Heart left ventricle (tissue), 16 donors: Measurements from ENCODE around the gene FUBP3. TPM values are rescaled to one million over a fixed set of nuclear protein-coding genes. Genes with fewer than 3 reads are reported as not detected.

Experiments
- ATAC-seq, 4 donors: fragments of 200-7000 bp; cut with Tn5 transposase; one replicate each; pipeline ENCODE4 v1.9.1; 2020 to 2022; ENCODE audit warnings: moderate library complexity in 4 of 4, mild to moderate bottlenecking in 3 of 4, moderate number of reproducible peaks in 1 of 4
- DNase-seq, 5 donors: peaks; one replicate each; pipeline ENCODE4 v3.0.0-alpha.2; 2020
- H3K27ac ChIP-seq, 12 donors: fragments of 200-600 bp; sonication (generic) in 4 of 12; one replicate each; pipeline versions ENCODE4 v1.5.0 to v1.8.0; 2016 to 2022; ENCODE audit warnings: mild to moderate bottlenecking in 2 of 12
- H3K27me3 ChIP-seq, 9 donors: fragments of 200-600 bp; sonication (generic) in 2 of 9; one replicate each; pipeline versions ENCODE4 v1.5.1 to v1.8.0; 2016 to 2022; ENCODE audit warnings: mild to moderate bottlenecking in 3 of 9
- H3K36me3 ChIP-seq, 9 donors: fragments of 200-600 bp; sonication (generic) in 2 of 9; one replicate each; pipeline versions ENCODE4 v1.5.0 to v1.8.0; 2018 to 2022; ENCODE audit warnings: mild to moderate bottlenecking in 2 of 9
- H3K4me1 ChIP-seq, 12 donors: fragments of 200-600 bp; sonication (generic) in 4 of 12; one replicate each; pipeline versions ENCODE4 v1.5.0 to v1.8.0; 2016 to 2022; ENCODE audit warnings: mild to moderate bottlenecking in 3 of 12
- H3K4me3 ChIP-seq, 12 donors: fragments of 200-600 bp; sonication (generic) in 4 of 12; one replicate each; pipeline versions ENCODE4 v1.5.0 to v1.8.0; 2017 to 2022; ENCODE audit warnings: mild to moderate bottlenecking in 9 of 12, moderate library complexity in 4 of 12
- H3K9me3 ChIP-seq, 12 donors: fragments of 200-600 bp; sonication (generic) in 4 of 12; one replicate each; pipeline versions ENCODE4 v1.5.0 to v1.8.0; 2016 to 2022; ENCODE audit warnings: mild to moderate bottlenecking in 1 of 12
- POLR2A ChIP-seq, 2 donors: fragments of 450-650 bp; IDR thresholded peaks; one replicate each; pipeline ENCODE4 v1.6.1; 2017; ENCODE audit warnings: antibody characterized with exemption in 2 of 2, mild to moderate bottlenecking in 2 of 2, moderate library complexity in 2 of 2
- WGBS, 4 donors: extraction: QIAGEN DNeasy Blood & Tissue Kit in 2 of 4; methylation state at CpG; one replicate each; pipeline versions ENCODE4 v1.1.5 to v1.1.7; 2013 to 2018; 5-methylcytosine and 5-hydroxymethylcytosine counted together
- intact Hi-C, 10 donors: fragments of 100-400 bp; cut with DNase I; formaldehyde crosslinking; loops; one replicate each; pipeline versions ENCODE4 v1.11.1 to v1.14.2; 2022
- long read RNA-seq, 3 donors: library from polyadenylated mRNA; unstranded; transcript quantifications; one replicate each; pipeline ENCODE4 v2.0.0, GENCODE V29; 2020 to 2021
- polyA plus RNA-seq, 2 donors: library from polyadenylated mRNA; stranded (reverse); fragments of 200-250 nt; gene quantifications; one replicate each; pipeline ENCODE4 v1.2.3, GENCODE V29; 2013
- total RNA-seq, 9 donors: library from RNA; depleted of rRNA in 2 of 9; stranded (reverse); fragments of >200 nt in 2 of 9; fragmentation: NEBNext Ultra II Directional in 3 of 9; extraction: Animal tissue kit (Norgen Biotek cat#: 25700) in 3 of 9; gene quantifications; one replicate each; pipeline versions ENCODE4 v1.1.0 to v1.2.4, GENCODE V29; 2016 to 2023
- TF ChIP-seq, protein P1 (sequence below), 12 donors: fragments of 200-600 bp; sonication (generic) in 4 of 12; IDR thresholded peaks; one replicate each; pipeline versions ENCODE4 v1.5.0 to v1.8.0; 2018 to 2022; ENCODE audit warnings: antibody characterized with exemption in 12 of 12, mild to moderate bottlenecking in 5 of 12
- donor health status: ischemic (EF 13 %, LVEDD 7.1; RV severe dilation, severe dysfunction).
- donor health status: healthy with polysubstance abuse.
- donor health status: DM: no; HTN: yes; CAD: no.
- donor health status: DM: no; HTN: no; CAD: no.
- donor health status: ischemic (EF 25% LVEDD 6.9; RV normal size, moderate dysfunction).
- donor health status: ischemic (EF 25% LVEDD 5.7; RV mildly dilated, moderate dysfunction).
- donor health status: healthy.
- donor health status: DM: yes; HTN: yes; CAD: no.
- donor health status: ischemic (EF 35%, LVEDD 5.7; RV mildly dilated, moderate dysfunction).
- donor health status: nonischemic (EF 11% LVEDD 7.7; RV severe dilation, severe dysfunction).
- donor health status: DM: yes; HTN: yes; CAD: no.
- donor health status: PGD.
- donor health status: ischemic (EF 29% LVEDD 5.4; RV normal size, mild dysfunction).
- donor health status: nonischemic (EF 23%, LVEDD 6.1; RV moderate dilation, normal function).

FUBP3 gene, protein sequence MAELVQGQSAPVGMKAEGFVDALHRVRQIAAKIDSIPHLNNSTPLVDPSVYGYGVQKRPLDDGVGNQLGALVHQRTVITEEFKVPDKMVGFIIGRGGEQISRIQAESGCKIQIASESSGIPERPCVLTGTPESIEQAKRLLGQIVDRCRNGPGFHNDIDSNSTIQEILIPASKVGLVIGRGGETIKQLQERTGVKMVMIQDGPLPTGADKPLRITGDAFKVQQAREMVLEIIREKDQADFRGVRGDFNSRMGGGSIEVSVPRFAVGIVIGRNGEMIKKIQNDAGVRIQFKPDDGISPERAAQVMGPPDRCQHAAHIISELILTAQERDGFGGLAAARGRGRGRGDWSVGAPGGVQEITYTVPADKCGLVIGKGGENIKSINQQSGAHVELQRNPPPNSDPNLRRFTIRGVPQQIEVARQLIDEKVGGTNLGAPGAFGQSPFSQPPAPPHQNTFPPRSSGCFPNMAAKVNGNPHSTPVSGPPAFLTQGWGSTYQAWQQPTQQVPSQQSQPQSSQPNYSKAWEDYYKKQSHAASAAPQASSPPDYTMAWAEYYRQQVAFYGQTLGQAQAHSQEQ
- total RNA-seq (10 to 100 TPM; 17.5 to 39.5 (median 28.9) TPM), polyA plus RNA-seq (10 to 100 TPM; 14.4 to 20.5 TPM)
- long read RNA-seq, donor 1, transcript FUBP3-201 (19 exons, 3,124 nt) = major isoform, 9 of 43 reads
- long read RNA-seq, donor 1, partial matches to known transcripts = 17 of 43 reads
- long read RNA-seq, donor 1, other reads (novel, unspliced or antisense) = 16 of 43 reads
- long read RNA-seq, donor 2, transcript FUBP3-201 (19 exons, 3,124 nt) = major isoform, 16 of 47 reads
- long read RNA-seq, donor 2, partial matches to known transcripts = 7 of 47 reads
- long read RNA-seq, donor 2, other reads (novel, unspliced or antisense) = 22 of 47 reads
- long read RNA-seq, donor 3, transcript FUBP3-201 (19 exons, 3,124 nt) = major isoform, 25 of 55 reads
- long read RNA-seq, donor 3, partial matches to known transcripts = 12 of 55 reads
- long read RNA-seq, donor 3, other reads (novel, unspliced or antisense) = 17 of 55 reads

DNA sequence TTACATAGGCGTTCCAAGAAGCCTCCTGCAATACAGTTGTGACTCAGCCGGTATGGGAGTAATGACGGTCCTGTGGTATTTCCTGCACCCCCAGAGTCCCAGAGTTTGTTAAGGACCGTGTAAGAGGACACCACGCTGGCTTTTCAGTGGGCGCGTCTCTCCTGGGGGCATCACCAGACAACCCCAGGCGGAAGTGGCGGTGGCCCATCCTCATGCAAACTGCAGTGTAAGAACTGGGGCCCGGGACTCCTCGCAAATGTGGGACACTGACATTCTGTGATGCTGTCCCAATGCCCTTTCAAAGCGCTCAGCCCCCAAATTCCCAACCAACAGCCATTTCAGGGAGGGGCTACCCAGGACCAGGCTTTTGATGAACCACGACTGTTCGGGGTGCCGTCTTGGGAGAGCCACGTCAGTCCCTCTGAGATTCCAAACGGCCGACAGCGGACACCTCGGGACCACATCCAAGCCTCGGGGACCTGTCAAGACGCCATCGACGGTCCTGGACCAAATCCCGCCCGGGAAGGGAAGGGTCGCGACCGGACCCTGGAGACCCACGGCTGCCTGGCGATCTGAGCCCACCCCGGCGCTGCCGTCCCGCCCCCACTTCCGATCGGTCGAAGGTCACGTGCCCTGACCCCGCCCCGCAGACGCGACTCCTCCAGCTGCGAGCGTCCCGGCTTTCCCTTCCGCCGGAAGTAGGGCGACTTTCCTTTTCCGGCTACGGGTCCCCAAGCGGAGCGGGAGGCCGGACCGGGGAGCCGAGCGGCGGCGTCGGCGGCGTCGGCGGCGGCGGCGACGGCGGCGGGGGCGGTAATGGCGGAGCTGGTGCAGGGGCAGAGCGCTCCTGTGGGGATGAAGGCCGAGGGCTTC is at the start of gene FUBP3:
Gene FUBP3 (plus strand): TSS at position 713 of the 873 bp plus-strand sequence. CDS start 104 bp downstream, at position 817.
- Histone ChIP-seq H3K4me3 (peak within 1 kb of the TSS; percentile 69 to 100 (median 90)), H3K27me3 (no peaks in the 10 kb centered on the region), H3K9me3 (no peaks in the 10 kb centered on the region), H3K4me1 (peaks cover 10 to 58% (median 33%) of the 10 kb centered on the region in 12 donors), H3K36me3 (peaks cover 0 to 19% (median 4%) of the 10 kb centered on the region in 9 donors), H3K27ac (peak within 1 kb of the TSS; percentile 70 to 98 (median 93))
- intact Hi-C loops = loop anchor here in 3 of 10 donors (5.0 to 10.0 kb wide), 3 partner anchors 47 to 132 kb away; no protein-coding TSS in a partner anchor
- peak in 1 of 2 donors; percentile 82 for TF ChIP-seq POLR2A (IDR thresholded peaks at IDR 0.05)
- TF ChIP-seq, protein P1, sequence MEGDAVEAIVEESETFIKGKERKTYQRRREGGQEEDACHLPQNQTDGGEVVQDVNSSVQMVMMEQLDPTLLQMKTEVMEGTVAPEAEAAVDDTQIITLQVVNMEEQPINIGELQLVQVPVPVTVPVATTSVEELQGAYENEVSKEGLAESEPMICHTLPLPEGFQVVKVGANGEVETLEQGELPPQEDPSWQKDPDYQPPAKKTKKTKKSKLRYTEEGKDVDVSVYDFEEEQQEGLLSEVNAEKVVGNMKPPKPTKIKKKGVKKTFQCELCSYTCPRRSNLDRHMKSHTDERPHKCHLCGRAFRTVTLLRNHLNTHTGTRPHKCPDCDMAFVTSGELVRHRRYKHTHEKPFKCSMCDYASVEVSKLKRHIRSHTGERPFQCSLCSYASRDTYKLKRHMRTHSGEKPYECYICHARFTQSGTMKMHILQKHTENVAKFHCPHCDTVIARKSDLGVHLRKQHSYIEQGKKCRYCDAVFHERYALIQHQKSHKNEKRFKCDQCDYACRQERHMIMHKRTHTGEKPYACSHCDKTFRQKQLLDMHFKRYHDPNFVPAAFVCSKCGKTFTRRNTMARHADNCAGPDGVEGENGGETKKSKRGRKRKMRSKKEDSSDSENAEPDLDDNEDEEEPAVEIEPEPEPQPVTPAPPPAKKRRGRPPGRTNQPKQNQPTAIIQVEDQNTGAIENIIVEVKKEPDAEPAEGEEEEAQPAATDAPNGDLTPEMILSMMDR (IDR thresholded peaks at IDR 0.05) = no peak
- 0 to 1% (median 0%) methylated on average over 7 to 74 of the region's 74 CpGs for WGBS, 4 donors
- DNase-seq (peak; percentile 95 to 97 (median 96)), ATAC-seq (peak; percentile 81 to 98 (median 96))

DNA sequence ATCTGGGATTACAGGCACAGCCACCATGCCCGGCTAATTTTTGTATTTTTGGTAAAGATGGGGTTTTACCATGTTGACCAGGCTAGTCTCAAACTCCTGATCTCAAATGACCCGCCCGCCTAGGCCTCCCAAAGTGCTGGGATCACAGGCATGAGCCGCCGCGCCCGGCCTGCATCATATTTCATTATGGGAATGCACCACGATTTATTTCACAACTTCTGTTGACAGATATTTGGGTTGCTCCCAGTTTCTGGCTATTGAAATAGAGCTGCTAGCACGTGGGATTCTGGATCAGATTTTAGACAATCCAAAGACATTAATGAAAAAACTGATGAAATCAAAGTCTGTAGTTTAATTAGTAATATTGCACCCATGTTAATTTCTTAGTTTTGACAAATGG is 48.4 kb upstream of the FUBP3 start:
- WGBS, 4 donors = 39 to 48% (median 42%) methylated on average over 9 of the region's 9 CpGs

DNA sequence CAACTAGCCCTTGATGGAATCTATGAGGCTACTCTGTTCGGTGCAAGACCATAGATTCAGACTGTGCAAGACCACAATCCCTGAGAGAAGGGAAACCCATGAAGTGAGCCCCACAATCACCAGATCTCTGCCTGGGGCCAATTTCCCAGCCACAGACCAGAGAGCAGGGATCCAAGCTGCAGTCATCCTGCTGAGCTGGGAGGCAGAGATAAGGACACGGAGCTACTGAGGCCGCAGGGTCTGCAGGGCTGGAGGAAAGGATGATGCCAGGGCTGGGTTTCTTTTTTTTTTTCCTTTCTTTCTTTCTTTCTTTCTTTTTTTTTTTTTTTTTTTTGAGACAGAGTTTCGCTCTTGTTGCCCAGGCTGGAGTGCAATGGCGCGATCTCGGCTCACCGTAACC is 47.7 kb upstream of the FUBP3 start:
- peaks cover 0 to 15% (median 6%) of the 10 kb centered on the region in 9 donors for H3K27me3 ChIP-seq

More for the DNA sequence above, 48.4 kb upstream of the FUBP3 start:
- DNase-seq (peak; percentile 51 to 79 (median 75)), ATAC-seq (peak; percentile 35 to 81 (median 72))
- no peaks in the 10 kb centered on the region for H3K9me3 ChIP-seq
- no peaks in the 10 kb centered on the region for H3K36me3 ChIP-seq
- peak overlapping the region in 3 of 12 donors; percentile 33 to 41 (median 34) for H3K27ac ChIP-seq
- TF ChIP-seq, protein P1 (IDR thresholded peaks at IDR 0.05) = no peak
- TF ChIP-seq POLR2A (IDR thresholded peaks at IDR 0.05) = no peak
- no peak overlapping the region for H3K4me3 ChIP-seq
- peaks cover 0 to 14% (median 0%) of the 10 kb centered on the region in 12 donors for H3K4me1 ChIP-seq
- peaks cover 0 to 12% (median 0%) of the 10 kb centered on the region in 9 donors for H3K27me3 ChIP-seq
- intact Hi-C loops = loop anchor here in 2 of 10 donors (2.0 to 5.0 kb wide), 2 partner anchors 46 kb away; partner anchors contain the start of gene FUBP3 (in 1 of the 2)

More for the DNA sequence above, 47.7 kb upstream of the FUBP3 start:
- no peaks in the 10 kb centered on the region for H3K36me3 ChIP-seq
- TF ChIP-seq, protein P1 (IDR thresholded peaks at IDR 0.05) = no peak
- no peak for TF ChIP-seq POLR2A (IDR thresholded peaks at IDR 0.05)
- no peak overlapping the region for H3K27ac ChIP-seq
- DNase-seq = no peak
- H3K4me1 ChIP-seq = peaks cover 0 to 20% (median 0%) of the 10 kb centered on the region in 12 donors
- no peaks in the 10 kb centered on the region for H3K9me3 ChIP-seq
- WGBS, 4 donors = 83 to 94% (median 87%) methylated on average over 8 of the region's 8 CpGs
- ATAC-seq = no peak
- intact Hi-C loops = loop anchor here in 2 of 10 donors (2.0 to 5.0 kb wide), 2 partner anchors 45 to 46 kb away; partner anchors contain the start of gene FUBP3 (in 1 of the 2)
- H3K4me3 ChIP-seq = no peak overlapping the region
